Brain microvascular endothelial cell (primary cell): ENCODE measurements around the gene KRT15.

Source experiments
- DNase-seq: peaks from one replicate; pipeline ENCODE4 v3.0.0-alpha.2; 2020
- H3K27ac ChIP-seq: fragments of 250-450 bp; sonication (Bioruptor Pico); 2 replicates; pipeline ENCODE4 v1.5.1; 2020; ENCODE audit warnings: mild to moderate bottlenecking, moderate library complexity
- H3K27me3 ChIP-seq: fragments of 250-450 bp; sonication (Bioruptor Pico); replicated peaks from 2 replicates; pipeline ENCODE4 v1.5.1; 2020; ENCODE audit warnings: mild to moderate bottlenecking
- H3K36me3 ChIP-seq: fragments of 250-450 bp; sonication (Bioruptor Pico); replicated peaks from 2 replicates; pipeline ENCODE4 v1.5.1; 2020; ENCODE audit warnings: mild to moderate bottlenecking
- H3K4me3 ChIP-seq: 2 replicates; pipeline ENCODE4 v1.5.1; 2011; ENCODE audit warnings: low read depth, mild to moderate bottlenecking, control low read depth, low read length, moderate library complexity
- in situ Hi-C: cut with HindIII; loops from 2 replicates; pipeline ENCODE4 v1.10.0; 2017; ENCODE audit warnings: low sequenced_read_pairs, low pct_ligation_motif_present
- TF ChIP-seq, protein P1 (sequence below): IDR thresholded peaks from 2 replicates; pipeline ENCODE4 v1.5.1; 2011; ENCODE audit warnings: low read depth, mild to moderate bottlenecking, moderate library complexity, low read length, control low read depth, inconsistent platforms; ENCODE audit errors: missing control alignments

Gene KRT15

GRCh38 chr17:41483991-41484826, 34.5 kb downstream of the KRT15 start:
- Histone ChIP-seq H3K27me3 (no peaks in the 10 kb centered on the region), H3K4me3 (no peak overlapping the region), H3K36me3 (no peaks in the 10 kb centered on the region), H3K27ac (no peak overlapping the region)
- TF ChIP-seq, protein P1, sequence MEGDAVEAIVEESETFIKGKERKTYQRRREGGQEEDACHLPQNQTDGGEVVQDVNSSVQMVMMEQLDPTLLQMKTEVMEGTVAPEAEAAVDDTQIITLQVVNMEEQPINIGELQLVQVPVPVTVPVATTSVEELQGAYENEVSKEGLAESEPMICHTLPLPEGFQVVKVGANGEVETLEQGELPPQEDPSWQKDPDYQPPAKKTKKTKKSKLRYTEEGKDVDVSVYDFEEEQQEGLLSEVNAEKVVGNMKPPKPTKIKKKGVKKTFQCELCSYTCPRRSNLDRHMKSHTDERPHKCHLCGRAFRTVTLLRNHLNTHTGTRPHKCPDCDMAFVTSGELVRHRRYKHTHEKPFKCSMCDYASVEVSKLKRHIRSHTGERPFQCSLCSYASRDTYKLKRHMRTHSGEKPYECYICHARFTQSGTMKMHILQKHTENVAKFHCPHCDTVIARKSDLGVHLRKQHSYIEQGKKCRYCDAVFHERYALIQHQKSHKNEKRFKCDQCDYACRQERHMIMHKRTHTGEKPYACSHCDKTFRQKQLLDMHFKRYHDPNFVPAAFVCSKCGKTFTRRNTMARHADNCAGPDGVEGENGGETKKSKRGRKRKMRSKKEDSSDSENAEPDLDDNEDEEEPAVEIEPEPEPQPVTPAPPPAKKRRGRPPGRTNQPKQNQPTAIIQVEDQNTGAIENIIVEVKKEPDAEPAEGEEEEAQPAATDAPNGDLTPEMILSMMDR, result no peak
- in situ Hi-C loops, result no loop called here
- DNase-seq, result no peak

- in situ Hi-C loops, result no loop called here
These were observed 35.2 kb downstream of the KRT15 start for GRCh38 chr17:41483531-41483930.

DNA sequence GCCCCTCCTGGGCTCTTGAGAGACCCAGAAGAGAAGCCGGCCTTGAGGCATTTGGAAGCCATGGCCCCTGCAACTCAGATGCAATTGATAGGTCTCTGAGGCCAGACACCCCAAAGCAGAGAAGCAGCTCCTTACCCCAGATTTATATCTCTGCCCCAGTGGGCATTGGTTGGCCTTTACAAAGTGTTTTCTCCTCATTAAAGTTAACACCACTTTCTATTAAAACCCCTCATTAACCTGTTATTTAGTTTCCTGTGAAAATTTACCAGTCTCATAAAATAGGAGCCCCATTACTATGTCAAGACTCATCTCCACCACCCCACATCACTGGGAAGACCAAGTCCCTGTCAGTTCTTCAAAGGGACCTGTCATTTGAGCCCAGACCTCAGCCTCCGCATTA, 37.7 kb downstream of the KRT15 start, which contains the start of gene KRT35:
KRT35 (minus strand) TSS at position 116 of the 400 bp plus-strand sequence; CDS start at position 62, 54 bp downstream.
- H3K4me3 ChIP-seq, result no peak within 1 kb of the TSS
- in situ Hi-C loops, result no loop called here
- H3K27ac ChIP-seq, result no peak within 1 kb of the TSS
- TF ChIP-seq, protein P1, result no peak
- no peaks in the 10 kb centered on the region for H3K36me3 ChIP-seq
- H3K27me3 ChIP-seq, result no peaks in the 10 kb centered on the region
- no peak for DNase-seq

More at GRCh38 chr17:41483531-41483930, 35.2 kb downstream of the KRT15 start:
- H3K27me3 ChIP-seq, result no peaks in the 10 kb centered on the region
- no peak overlapping the region for H3K27ac ChIP-seq
- H3K36me3 ChIP-seq, result no peaks in the 10 kb centered on the region
- no peak overlapping the region for H3K4me3 ChIP-seq
- DNase-seq, result no peak
- TF ChIP-seq, protein P1, result no peak

GRCh38 chr17:41480581-41480980, 38.1 kb downstream of the KRT15 start:
- H3K36me3 ChIP-seq, result no peaks in the 10 kb centered on the region
- no peaks in the 10 kb centered on the region for H3K27me3 ChIP-seq
- DNase-seq, result no peak
- in situ Hi-C loops, result no loop called here
- no peak overlapping the region for H3K4me3 ChIP-seq
- H3K27ac ChIP-seq, result no peak overlapping the region
- TF ChIP-seq, protein P1, result no peak

DNA sequence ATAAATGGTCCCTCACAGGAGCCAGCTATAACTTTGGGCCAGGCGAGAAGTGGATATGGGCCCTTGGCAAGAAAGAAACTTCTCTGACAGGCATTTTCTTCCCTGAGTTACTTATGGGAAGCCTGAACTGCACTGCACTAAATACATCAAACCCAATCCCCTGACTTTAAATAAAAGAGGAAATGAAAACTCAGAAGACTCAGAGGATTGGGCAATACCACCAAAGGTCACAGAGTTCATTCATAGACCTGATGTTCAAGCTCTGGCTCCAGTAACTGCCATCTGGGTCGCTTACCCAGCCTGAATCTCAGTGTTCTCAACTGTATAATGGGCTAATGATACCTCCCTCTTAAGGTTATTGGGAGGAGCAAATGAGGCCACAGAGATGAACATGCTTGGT, 38.6 kb downstream of the KRT15 start:
- DNase-seq, result no peak
- H3K4me3 ChIP-seq, result no peak overlapping the region
- in situ Hi-C loops, result no loop called here
- H3K27ac ChIP-seq, result no peak overlapping the region
- no peaks in the 10 kb centered on the region for H3K27me3 ChIP-seq
- no peaks in the 10 kb centered on the region for H3K36me3 ChIP-seq
- TF ChIP-seq, protein P1, result no peak
